RWPE2 (cell line): Measurements from ENCODE around the gene FBXO4.

Source experiments
- ATAC-seq: fragments of 200-7000 bp; cut with Tn5 transposase; 3 replicates; pipeline ENCODE4 v1.9.1; 2021; ENCODE audit warnings: low read depth
- DNase-seq: peaks from one replicate; pipeline ENCODE4 v3.0.0-alpha.2; 2020; ENCODE audit warnings: low spot score
- H3K27ac ChIP-seq: fragments of 450-650 bp; 2 replicates; pipeline ENCODE4 v1.5.1; 2017; ENCODE audit warnings: mild to moderate bottlenecking; ENCODE audit not compliant: poor library complexity, severe bottlenecking
- H3K27me3 ChIP-seq: fragments of 250-450 bp; sonication (Bioruptor Pico); 2 replicates; pipeline ENCODE4 v1.5.1; 2021; ENCODE audit warnings: mild to moderate bottlenecking, moderate library complexity; ENCODE audit not compliant: insufficient read depth, poor library complexity, severe bottlenecking
- H3K36me3 ChIP-seq: fragments of 250-450 bp; sonication (Bioruptor Pico); 2 replicates; pipeline ENCODE4 v1.5.1; 2020; ENCODE audit warnings: low read depth, mild to moderate bottlenecking, moderate library complexity
- H3K4me1 ChIP-seq: fragments of 250-450 bp; sonication (Bioruptor Pico); 2 replicates; pipeline ENCODE4 v1.5.1; 2021; ENCODE audit warnings: mild to moderate bottlenecking, moderate library complexity; ENCODE audit not compliant: insufficient read depth, poor library complexity, severe bottlenecking
- H3K4me3 ChIP-seq: fragments of 250-450 bp; sonication (Bioruptor Pico); 2 replicates; pipeline ENCODE4 v1.5.1; 2021; ENCODE audit warnings: mild to moderate bottlenecking, moderate library complexity; ENCODE audit not compliant: severe bottlenecking
- H3K9me3 ChIP-seq: fragments of 250-450 bp; sonication (Bioruptor Pico); 2 replicates; pipeline ENCODE4 v1.5.1; 2021; ENCODE audit warnings: mild to moderate bottlenecking, moderate library complexity; ENCODE audit not compliant: severe bottlenecking
- TF ChIP-seq, protein P1 (sequence below): fragments of 450-650 bp; IDR thresholded peaks from one replicate; pipeline ENCODE4 v1.5.1; 2017; ENCODE audit warnings: mild to moderate bottlenecking, moderate library complexity; ENCODE audit not compliant: poor library complexity, severe bottlenecking

The FBXO4 gene

DNA sequence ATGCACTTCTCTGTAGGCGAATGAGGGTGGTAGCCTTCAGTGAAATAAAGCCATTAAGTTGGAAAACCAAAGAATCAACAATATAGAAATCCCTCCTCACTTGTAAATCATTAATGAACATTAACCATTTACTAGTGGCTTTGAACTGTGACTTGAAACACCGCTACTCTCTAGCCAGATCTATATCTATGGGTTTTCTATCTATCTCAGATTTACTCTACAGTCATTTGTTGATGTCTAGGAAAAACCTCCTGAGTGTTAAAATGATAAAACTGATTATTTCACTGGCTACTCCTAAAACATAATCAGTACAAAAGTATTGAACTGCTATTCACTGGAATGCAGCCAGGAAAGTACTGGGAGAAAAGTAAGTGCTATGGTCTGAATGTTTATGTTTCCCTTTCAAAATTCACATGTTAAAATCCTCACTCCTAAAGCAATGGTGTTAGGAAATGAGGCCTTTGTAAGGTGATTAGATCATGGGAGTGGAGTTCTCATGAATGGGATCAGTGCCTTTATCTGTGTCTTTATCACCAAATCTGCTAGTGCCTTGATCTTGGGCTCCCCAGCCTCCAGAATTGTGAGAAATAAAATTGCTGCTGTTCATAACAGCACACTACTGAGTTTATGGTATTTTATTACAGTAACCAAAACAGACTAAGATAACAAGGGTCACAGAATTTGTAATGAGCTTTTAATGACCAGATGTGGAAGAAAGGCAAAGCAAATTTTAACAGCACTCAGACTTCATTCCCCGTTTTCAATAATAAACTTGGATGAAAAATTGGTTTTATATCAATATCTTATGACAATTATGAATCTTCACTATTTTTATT is 46.2 kb upstream of the FBXO4 start:
- no peak overlapping the region for H3K4me3 ChIP-seq
- peaks cover 3% of the 10 kb centered on the region for H3K27me3 ChIP-seq
- TF ChIP-seq, protein P1, sequence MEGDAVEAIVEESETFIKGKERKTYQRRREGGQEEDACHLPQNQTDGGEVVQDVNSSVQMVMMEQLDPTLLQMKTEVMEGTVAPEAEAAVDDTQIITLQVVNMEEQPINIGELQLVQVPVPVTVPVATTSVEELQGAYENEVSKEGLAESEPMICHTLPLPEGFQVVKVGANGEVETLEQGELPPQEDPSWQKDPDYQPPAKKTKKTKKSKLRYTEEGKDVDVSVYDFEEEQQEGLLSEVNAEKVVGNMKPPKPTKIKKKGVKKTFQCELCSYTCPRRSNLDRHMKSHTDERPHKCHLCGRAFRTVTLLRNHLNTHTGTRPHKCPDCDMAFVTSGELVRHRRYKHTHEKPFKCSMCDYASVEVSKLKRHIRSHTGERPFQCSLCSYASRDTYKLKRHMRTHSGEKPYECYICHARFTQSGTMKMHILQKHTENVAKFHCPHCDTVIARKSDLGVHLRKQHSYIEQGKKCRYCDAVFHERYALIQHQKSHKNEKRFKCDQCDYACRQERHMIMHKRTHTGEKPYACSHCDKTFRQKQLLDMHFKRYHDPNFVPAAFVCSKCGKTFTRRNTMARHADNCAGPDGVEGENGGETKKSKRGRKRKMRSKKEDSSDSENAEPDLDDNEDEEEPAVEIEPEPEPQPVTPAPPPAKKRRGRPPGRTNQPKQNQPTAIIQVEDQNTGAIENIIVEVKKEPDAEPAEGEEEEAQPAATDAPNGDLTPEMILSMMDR: no peak
- DNase-seq (no peak), ATAC-seq (no peak)
- no peaks in the 10 kb centered on the region for H3K36me3 ChIP-seq
- no peak overlapping the region for H3K27ac ChIP-seq
- H3K4me1 ChIP-seq: no peaks in the 10 kb centered on the region
- no peaks in the 10 kb centered on the region for H3K9me3 ChIP-seq

DNA sequence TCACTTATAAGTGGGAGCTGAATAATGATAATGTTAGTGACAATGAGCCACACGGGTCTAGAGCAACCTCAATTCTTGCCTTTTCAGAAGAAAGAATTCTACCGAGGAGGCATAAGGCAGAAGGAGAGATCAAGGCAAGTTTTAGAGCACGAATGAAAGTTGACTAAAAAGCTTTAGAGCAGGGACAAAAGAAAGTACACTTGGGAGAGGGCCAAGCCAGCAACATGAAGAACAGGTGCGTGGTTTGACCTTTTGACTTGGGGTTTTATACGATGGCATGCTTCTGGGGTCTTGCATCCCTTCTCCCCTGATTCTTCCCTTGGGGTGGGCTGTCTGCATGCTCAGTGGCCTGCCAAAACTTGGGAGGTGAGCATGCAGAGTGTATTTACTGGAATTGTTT is 42.3 kb upstream of the FBXO4 start:
- no peak overlapping the region for H3K27ac ChIP-seq
- DNase-seq: no peak
- no peak for ATAC-seq
- H3K36me3 ChIP-seq: no peaks in the 10 kb centered on the region
- no peak overlapping the region for H3K4me3 ChIP-seq
- peaks cover 10% of the 10 kb centered on the region for H3K9me3 ChIP-seq
- H3K4me1 ChIP-seq: no peaks in the 10 kb centered on the region
- H3K27me3 ChIP-seq: no peaks in the 10 kb centered on the region
- TF ChIP-seq, protein P1: no peak

DNA sequence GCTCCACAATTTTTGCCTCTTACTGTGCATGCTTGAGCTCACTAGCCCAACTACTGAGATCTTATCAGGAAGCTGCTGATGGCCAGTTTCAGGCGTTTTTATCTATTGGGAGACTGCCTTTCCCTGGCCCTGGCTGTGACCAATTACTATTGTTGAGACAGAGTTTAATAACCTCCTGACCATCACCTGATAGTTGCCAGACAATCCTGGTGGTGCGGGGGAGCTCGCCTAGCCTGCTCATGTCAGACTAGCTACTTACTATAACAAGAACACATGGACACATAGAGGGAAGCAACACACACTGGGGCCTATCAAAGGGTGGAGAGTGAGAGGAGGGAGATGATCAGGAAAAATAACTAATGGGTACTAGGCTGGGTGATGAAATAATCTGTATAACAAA is 41.8 kb upstream of the FBXO4 start:
- Histone ChIP-seq H3K27me3 (no peaks in the 10 kb centered on the region), H3K36me3 (no peaks in the 10 kb centered on the region), H3K4me1 (no peaks in the 10 kb centered on the region), H3K4me3 (no peak overlapping the region), H3K27ac (no peak overlapping the region), H3K9me3 (peaks cover 10% of the 10 kb centered on the region)
- TF ChIP-seq, protein P1: no peak
- ATAC-seq (no peak), DNase-seq (no peak)

DNA sequence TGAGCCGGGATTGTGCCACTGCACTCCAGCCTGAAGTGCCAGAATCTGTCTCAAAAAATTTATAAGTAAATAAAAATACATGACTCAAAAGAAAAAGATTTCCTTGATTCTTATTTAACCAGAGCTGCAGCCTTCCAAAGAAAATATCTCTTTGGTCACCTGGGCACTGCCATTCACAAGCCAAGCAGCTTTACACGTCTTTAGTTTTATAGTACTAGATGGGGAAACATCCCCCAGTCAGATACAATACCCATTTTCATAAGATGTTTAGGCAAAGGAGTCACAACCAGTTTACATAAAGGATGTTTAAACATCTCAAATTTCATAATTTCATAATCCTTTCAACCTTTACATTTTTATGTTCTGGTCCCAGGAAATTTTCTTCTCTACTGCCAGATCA is 41.1 kb upstream of the FBXO4 start:
- Histone ChIP-seq H3K9me3 (peaks cover 10% of the 10 kb centered on the region), H3K27ac (no peak overlapping the region), H3K27me3 (no peaks in the 10 kb centered on the region), H3K4me3 (no peak overlapping the region), H3K4me1 (no peaks in the 10 kb centered on the region), H3K36me3 (no peaks in the 10 kb centered on the region)
- TF ChIP-seq, protein P1: no peak
- ATAC-seq: peak; percentile 91
- DNase-seq: no peak

DNA sequence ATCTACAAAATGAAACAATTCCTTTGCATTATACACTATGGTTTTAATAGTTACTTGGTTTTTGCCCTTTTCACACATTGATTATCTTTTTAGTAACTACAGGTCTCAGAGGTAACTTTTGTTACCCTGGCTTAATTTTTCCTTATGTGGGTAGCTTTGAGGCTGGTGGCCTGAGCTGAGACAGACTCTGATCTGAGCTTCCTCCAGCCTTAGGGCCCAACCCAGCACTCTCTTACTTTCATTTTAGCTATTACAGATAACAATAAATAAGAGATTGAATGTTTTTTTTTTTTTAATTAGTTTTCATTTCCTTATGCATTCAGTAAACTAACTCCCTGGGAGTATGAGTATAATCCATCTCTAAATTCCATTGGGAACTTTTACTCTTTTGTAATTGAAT is 39.8 kb upstream of the FBXO4 start:
- no peak for ATAC-seq
- no peak for DNase-seq
- Histone ChIP-seq H3K4me1 (no peaks in the 10 kb centered on the region), H3K27me3 (no peaks in the 10 kb centered on the region), H3K36me3 (no peaks in the 10 kb centered on the region), H3K9me3 (peaks cover 10% of the 10 kb centered on the region), H3K4me3 (no peak overlapping the region), H3K27ac (no peak overlapping the region)
- TF ChIP-seq, protein P1: no peak
